H1 (cell line): ENCODE results near the gene RNF175. TPM values are rescaled to one million over a fixed set of nuclear protein-coding genes. Genes with fewer than 3 reads are reported as not detected.

ENCODE experiments used
- CTCF ChIA-PET: fragments of 300-600 bp; sonication (Branson Sonifier 250); formaldehyde crosslinking; loops from one replicate; lab custom pipeline; 2021; ENCODE audit not compliant: partially characterized antibody; lab: Charles Lee
- POLR2A ChIA-PET: fragments of 300-600 bp; sonication (Branson Sonifier 250); formaldehyde crosslinking; loops from one replicate; lab custom pipeline; 2021; ENCODE audit warnings: inconsistent platforms; ENCODE audit not compliant: partially characterized antibody; lab: Charles Lee
- DNase-seq, 2 experiments: peaks; one replicate each; pipeline versions ENCODE4 v3.0.0 to v3.0.0-alpha.2; 2010 to 2022; ENCODE audit warnings: low spot score in 2 of 2, low read depth in 1 of 2, mixed read lengths in 1 of 2
- FAIRE-seq: peaks from 2 replicates; lab custom pipeline; 2011; peaks lifted over from hg19 to GRCh38; lab: Jason Lieb, UNC
- H2AFZ ChIP-seq: 2 replicates; pipeline ENCODE4 v1.8.1; 2012; ENCODE audit warnings: low read length, inconsistent platforms
- H2AK5ac ChIP-seq: 2 replicates; pipeline ENCODE4 v1.6.1; 2013; ENCODE audit warnings: low read depth, low read length
- H2BK120ac ChIP-seq: replicated peaks from 2 replicates; pipeline ENCODE3; 2013; ENCODE audit warnings: low read depth, low read length, inconsistent platforms
- H2BK12ac ChIP-seq: 2 replicates; pipeline ENCODE4 v1.6.1; 2013; ENCODE audit warnings: low read depth, low read length
- H2BK15ac ChIP-seq: 2 replicates; pipeline ENCODE4 v1.6.1; 2013; ENCODE audit warnings: low read length
- H2BK20ac ChIP-seq: 2 replicates; pipeline ENCODE4 v1.6.1; 2013; ENCODE audit warnings: low read length
- H2BK5ac ChIP-seq: 2 replicates; pipeline ENCODE4 v1.6.1; 2013; ENCODE audit warnings: low read depth, low read length
- H3K14ac ChIP-seq: 2 replicates; pipeline ENCODE4 v1.6.1; 2013; ENCODE audit warnings: inconsistent platforms; ENCODE audit not compliant: insufficient read length
- H3K18ac ChIP-seq: 2 replicates; pipeline ENCODE4 v1.6.1; 2013; ENCODE audit warnings: low read length; ENCODE audit errors: extremely low read depth
- H3K23ac ChIP-seq: 2 replicates; pipeline ENCODE4 v1.6.1; 2013; ENCODE audit warnings: inconsistent platforms; ENCODE audit not compliant: insufficient read length
- H3K23me2 ChIP-seq: 2 replicates; pipeline ENCODE4 v1.6.1; 2013; ENCODE audit warnings: low read depth, low read length
- H3K27ac ChIP-seq: 2 replicates; pipeline ENCODE4 v1.6.1; 2011; ENCODE audit warnings: low read depth, low read length, inconsistent platforms
- H3K27me3 ChIP-seq, 4 experiments: replicated peaks in 1 of 4; 1 replicate in 1 of 4; 2 replicates in 3 of 4; pipeline versions ENCODE4 v1.6.1 to v1.8.1; 2011 to 2013; ENCODE audit warnings: low read length in 3 of 4, mild to moderate bottlenecking in 3 of 4, inconsistent platforms in 2 of 4, mixed read lengths in 2 of 4, moderate library complexity in 1 of 4; ENCODE audit not compliant: control insufficient read depth in 3 of 4, insufficient read depth in 3 of 4; ENCODE audit errors: extremely low read depth in 1 of 4
- H3K36me3 ChIP-seq, 4 experiments: 2 replicates each; pipeline versions ENCODE4 v1.6.1 to v1.8.1; 2011 to 2013; ENCODE audit warnings: mild to moderate bottlenecking in 4 of 4, low read length in 3 of 4, moderate library complexity in 2 of 4, control low read depth in 1 of 4, inconsistent platforms in 1 of 4; ENCODE audit not compliant: insufficient read depth in 4 of 4, control insufficient read depth in 2 of 4
- H3K4ac ChIP-seq: replicated peaks from 2 replicates; pipeline ENCODE3; 2013; ENCODE audit warnings: low read length, low read depth, mixed read lengths, inconsistent platforms; ENCODE audit not compliant: insufficient read length
- H3K4me1 ChIP-seq, 4 experiments: replicated peaks in 1 of 4; 1 replicate in 1 of 4; 2 replicates in 3 of 4; pipeline versions ENCODE4 v1.6.1 to v1.8.1; 2011 to 2013; ENCODE audit warnings: low read length in 3 of 4, inconsistent platforms in 2 of 4, mixed read lengths in 1 of 4; ENCODE audit not compliant: insufficient read depth in 4 of 4, control insufficient read depth in 3 of 4
- H3K4me2 ChIP-seq, 2 experiments: 2 replicates each; pipeline versions ENCODE4 v1.6.1 to v1.8.1; 2011 to 2013; ENCODE audit warnings: low read depth in 2 of 2, low read length in 2 of 2, control low read depth in 1 of 2, inconsistent platforms in 1 of 2, mild to moderate bottlenecking in 1 of 2; ENCODE audit not compliant: insufficient read depth in 1 of 2
- H3K4me3 ChIP-seq, 4 experiments: fragments of 200-600, 300-600 bp in 1 of 4; sonication (generic), shearing (Covaris generic), sonication (Bioruptor Twin) in 1 of 4; 2 replicates each; pipeline versions ENCODE4 v1.5.1 to v1.8.1; 2011 to 2016; ENCODE audit warnings: low read length in 4 of 4, low read depth in 3 of 4, control low read depth in 2 of 4, inconsistent platforms in 2 of 4, mild to moderate bottlenecking in 2 of 4, mixed read lengths in 1 of 4, moderate library complexity in 1 of 4; ENCODE audit not compliant: insufficient read depth in 2 of 4; ENCODE audit errors: extremely low read depth in 1 of 4
- H3K56ac ChIP-seq: replicated peaks from 2 replicates; pipeline ENCODE3; 2013; ENCODE audit warnings: low read depth, mild to moderate bottlenecking, mixed read lengths, low read length, inconsistent platforms; ENCODE audit not compliant: insufficient read length
- H3K79me1 ChIP-seq: 2 replicates; pipeline ENCODE4 v1.6.1; 2013; ENCODE audit warnings: low read depth, low read length, control low read depth
- H3K79me2 ChIP-seq, 2 experiments: 2 replicates each; pipeline versions ENCODE4 v1.6.1 to v1.8.1; 2012 to 2013; ENCODE audit warnings: low read length in 2 of 2, mild to moderate bottlenecking in 2 of 2, inconsistent platforms in 1 of 2; ENCODE audit not compliant: insufficient read depth in 2 of 2, control insufficient read depth in 1 of 2
- H3K9ac ChIP-seq, 4 experiments: replicated peaks in 1 of 4; 1 replicate in 1 of 4; 2 replicates in 3 of 4; pipeline versions ENCODE4 v1.6.1 to v1.8.1; 2011 to 2013; ENCODE audit warnings: low read depth in 3 of 4, low read length in 3 of 4, control low read depth in 2 of 4, mild to moderate bottlenecking in 2 of 4, moderate library complexity in 2 of 4, inconsistent platforms in 1 of 4; ENCODE audit errors: extremely low read depth in 1 of 4
- H3K9me3 ChIP-seq, 2 experiments: 2 replicates each; pipeline versions ENCODE4 v1.6.1 to v1.8.1; 2012 to 2013; ENCODE audit warnings: mild to moderate bottlenecking in 2 of 2, moderate library complexity in 2 of 2, control low read depth in 1 of 2, inconsistent platforms in 1 of 2, low read depth in 1 of 2, low read length in 1 of 2, mixed read lengths in 1 of 2; ENCODE audit not compliant: insufficient read depth in 2 of 2
- H4K20me1 ChIP-seq, 2 experiments: replicated peaks in 1 of 2; 2 replicates each; pipeline versions ENCODE3 to v1.8.1; 2011 to 2013; ENCODE audit warnings: inconsistent platforms in 2 of 2, low read length in 2 of 2, mild to moderate bottlenecking in 1 of 2; ENCODE audit not compliant: insufficient read depth in 2 of 2, control insufficient read depth in 1 of 2
- H4K5ac ChIP-seq: 2 replicates; pipeline ENCODE4 v1.6.1; 2013; ENCODE audit warnings: low read length, low read depth, mixed read lengths, inconsistent platforms; ENCODE audit not compliant: insufficient read length
- H4K8ac ChIP-seq: 2 replicates; pipeline ENCODE4 v1.8.0; 2013; ENCODE audit warnings: mild to moderate bottlenecking, moderate library complexity, low read length, inconsistent platforms; ENCODE audit not compliant: insufficient read depth; ENCODE audit errors: extremely low read depth
- H4K91ac ChIP-seq: replicated peaks from 2 replicates; pipeline ENCODE3; 2013; ENCODE audit warnings: low read length, mixed read lengths, inconsistent platforms; ENCODE audit not compliant: insufficient read length
- ASH2L ChIP-seq: fragments of 200-600, 300-600 bp; sonication (generic); IDR thresholded peaks from one replicate; pipeline ENCODE4 v1.7.1; 2017; ENCODE audit warnings: low read length
- EGR1 ChIP-seq: IDR thresholded peaks from 2 replicates; pipeline ENCODE4 v1.6.1; 2011; ENCODE audit warnings: low read depth, low read length, borderline replicate concordance
- HDAC6 ChIP-seq: IDR thresholded peaks from one replicate; pipeline ENCODE4 v1.7.1; 2012; ENCODE audit warnings: low read depth, mild to moderate bottlenecking, inconsistent platforms, low read length, moderate library complexity
- SAP30 ChIP-seq: fragments of 300-600 bp; sonication (generic); IDR thresholded peaks from 2 replicates; pipeline ENCODE4 v1.7.1; 2012; ENCODE audit warnings: low read length, moderate library complexity, mild to moderate bottlenecking, inconsistent platforms; ENCODE audit not compliant: insufficient read depth, insufficient replicate concordance
- SP1 ChIP-seq: IDR thresholded peaks from 2 replicates; pipeline ENCODE4 v1.6.1; 2011; ENCODE audit warnings: low read depth, low read length
- WGBS, 2 experiments: shearing (Covaris generic) in 1 of 2; methylation state at CpG; one replicate each; pipeline versions ENCODE4 v1.1.6 to v1.1.7; 2013 to 2015; ENCODE audit warnings: low lambda C conversion rate in 2 of 2, mixed read lengths in 2 of 2, inconsistent platforms in 1 of 2, low coverage in 1 of 2, missing lambda C conversion rate in 1 of 2; ENCODE audit not compliant: insufficient replicate concordance in 2 of 2, insufficient coverage in 1 of 2, insufficient read length in 1 of 2; ENCODE audit errors: extremely low coverage in 1 of 2, missing lambda C conversion rate in 1 of 2; 5-methylcytosine and 5-hydroxymethylcytosine counted together
- polyA plus RNA-seq, 7 experiments: library from polyadenylated mRNA; depleted of rRNA in 3 of 7; stranded (reverse) in 5 of 7; unstranded in 2 of 7; fragments of >200 nt in 5 of 7; fragments of 200-250 nt in 2 of 7; gene quantifications; 1 replicate in 5 of 7; 2 replicates in 1 of 7; 4 replicates in 1 of 7; pipeline versions ENCODE4 v1.2.1 to v1.2.3, GENCODE V29; 2011 to 2013; ENCODE audit warnings: missing spikeins in 2 of 7, mixed read lengths in 2 of 7
- total RNA-seq: library from RNA; stranded (reverse); fragmentation: NEBNext Ultra II Directional; extraction: Animal tissue kit (Norgen Biotek cat#: 25700); gene quantifications from 2 replicates; pipeline ENCODE4 v1.2.1, GENCODE V29; 2021

RNF175 gene
- total and polyA plus RNA-seq, 2 of the 8 experiments (the other 6 are each of a cell fraction or from before 2014, with no cell fraction given) = 7.9 to 9.8 TPM

GRCh38 chr4:153806073-153806472 lies 46.2 kb upstream of the RNF175 start:
- ChIA-PET POLR2A (interaction anchor here (1.0 to 1.1 kb wide), 3 partner anchors 10 to 16 kb away, joined by 3 read pairs; no protein-coding TSS in a partner anchor), CTCF (interaction anchor here (0.9 to 2.5 kb wide), 3 partner anchors 10 to 213 kb away, joined by 3 to 11 read pairs (median 3); no protein-coding TSS in a partner anchor)
- H3K56ac ChIP-seq = no peak overlapping the region
- H4K91ac ChIP-seq = no peak overlapping the region
- no peak overlapping the region for H3K4me2 ChIP-seq
- H3K36me3 ChIP-seq = peaks cover 0 to 4% (median 0%) of the 10 kb centered on the region in 4 experiments; a peak in 2 of 8 replicates
- H3K18ac ChIP-seq = no peak overlapping the region
- H4K5ac ChIP-seq = no peak overlapping the region
- H2AFZ ChIP-seq = no peak overlapping the region
- no peak for FAIRE-seq
- H2BK120ac ChIP-seq = no peak overlapping the region
- H4K8ac ChIP-seq = no peak overlapping the region
- H3K79me1 ChIP-seq = no peaks in the 10 kb centered on the region
- no peak for TF ChIP-seq SP1
- TF ChIP-seq HDAC6 = no peak
- no peak for TF ChIP-seq ASH2L
- TF ChIP-seq EGR1 = no peak
- no peak for TF ChIP-seq SAP30
- TF ChIP-seq, all 59 proteins: peak for 0
- WGBS, 2 experiments = 92% methylated on average over 24 of the region's 30 CpGs; no CpG with 5 or more reads in 1 of the 2 experiments
- no peak overlapping the region for H3K23ac ChIP-seq
- no peak overlapping the region for H2BK12ac ChIP-seq
- no peak overlapping the region for H2BK15ac ChIP-seq
- H3K4me3 ChIP-seq = no peak overlapping the region
- no peak overlapping the region for H3K14ac ChIP-seq
- no peak for DNase-seq
- no peak overlapping the region for H2BK20ac ChIP-seq
- H3K4me1 ChIP-seq = no peaks in the 10 kb centered on the region
- no peak overlapping the region for H3K9ac ChIP-seq
- no peak overlapping the region for H3K27ac ChIP-seq
- H4K20me1 ChIP-seq = no peaks in the 10 kb centered on the region
- H3K79me2 ChIP-seq = no peaks in the 10 kb centered on the region
- H2AK5ac ChIP-seq = no peak overlapping the region
- peaks cover 0 to 10% of the 10 kb centered on the region in 2 experiments; a peak in 2 of 4 replicates for H3K9me3 ChIP-seq
- H3K4ac ChIP-seq = no peak overlapping the region
- no peak overlapping the region for H2BK5ac ChIP-seq
- no peaks in the 10 kb centered on the region for H3K23me2 ChIP-seq
- H3K27me3 ChIP-seq = no peaks in the 10 kb centered on the region
